Omental fat pad (tissue), 4 donors: Measurements from ENCODE around the gene MYOG. TPM values are rescaled to one million over a fixed set of nuclear protein-coding genes. Genes with fewer than 3 reads are reported as not detected.
A peak's percentile ranks its signal among the peaks of the same experiment; 100 is the strongest.

Experiments used
- ATAC-seq: fragments of 150-250 bp; one replicate; pipeline ENCODE4 v1.9.1; 2016; ENCODE audit warnings: mild to moderate bottlenecking, moderate library complexity; ENCODE audit not compliant: low FRiP score
- DNase-seq: peaks from one replicate; pipeline ENCODE4 v3.0.0-alpha.2; 2019; ENCODE audit warnings: low spot score
- total RNA-seq, 4 donors: library from RNA; depleted of rRNA; stranded (reverse); fragments of >200 nt; gene quantifications; one replicate each; pipeline ENCODE4 v1.1.0, GENCODE V29; 2016
- TF ChIP-seq, protein P1 (sequence below), 3 donors: fragments of 450-650 bp; IDR thresholded peaks; one replicate each; pipeline ENCODE4 v1.5.1; 2016 to 2017; ENCODE audit warnings: antibody characterized with exemption in 3 of 3, mild to moderate bottlenecking in 3 of 3, moderate library complexity in 2 of 3

MYOG gene
- total RNA-seq, 4 donors from 2014 or later = not detected

DNA sequence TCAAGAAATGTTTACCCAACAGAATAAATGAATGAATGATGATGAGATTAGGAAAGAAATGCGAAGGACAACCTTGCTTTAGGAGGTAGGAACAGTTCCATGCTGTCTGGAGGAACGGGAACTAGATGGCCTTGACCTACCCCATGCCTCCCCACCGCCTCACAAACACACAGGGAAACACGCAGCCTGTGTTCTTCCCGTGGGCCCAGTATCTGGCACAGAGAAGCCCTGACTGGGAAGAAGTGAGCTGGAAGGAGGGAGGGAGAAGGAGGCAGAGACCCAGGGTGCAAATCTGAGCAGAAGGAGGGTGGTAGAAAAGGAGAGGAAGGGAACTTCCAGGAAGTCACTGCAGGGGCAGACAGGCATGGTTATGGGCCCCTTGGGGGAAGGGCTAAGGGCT, 38.2 kb upstream of the MYOG start:
- TF ChIP-seq, protein P1, sequence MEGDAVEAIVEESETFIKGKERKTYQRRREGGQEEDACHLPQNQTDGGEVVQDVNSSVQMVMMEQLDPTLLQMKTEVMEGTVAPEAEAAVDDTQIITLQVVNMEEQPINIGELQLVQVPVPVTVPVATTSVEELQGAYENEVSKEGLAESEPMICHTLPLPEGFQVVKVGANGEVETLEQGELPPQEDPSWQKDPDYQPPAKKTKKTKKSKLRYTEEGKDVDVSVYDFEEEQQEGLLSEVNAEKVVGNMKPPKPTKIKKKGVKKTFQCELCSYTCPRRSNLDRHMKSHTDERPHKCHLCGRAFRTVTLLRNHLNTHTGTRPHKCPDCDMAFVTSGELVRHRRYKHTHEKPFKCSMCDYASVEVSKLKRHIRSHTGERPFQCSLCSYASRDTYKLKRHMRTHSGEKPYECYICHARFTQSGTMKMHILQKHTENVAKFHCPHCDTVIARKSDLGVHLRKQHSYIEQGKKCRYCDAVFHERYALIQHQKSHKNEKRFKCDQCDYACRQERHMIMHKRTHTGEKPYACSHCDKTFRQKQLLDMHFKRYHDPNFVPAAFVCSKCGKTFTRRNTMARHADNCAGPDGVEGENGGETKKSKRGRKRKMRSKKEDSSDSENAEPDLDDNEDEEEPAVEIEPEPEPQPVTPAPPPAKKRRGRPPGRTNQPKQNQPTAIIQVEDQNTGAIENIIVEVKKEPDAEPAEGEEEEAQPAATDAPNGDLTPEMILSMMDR (IDR thresholded peaks at IDR 0.05) = no peak
- DNase-seq (no peak), ATAC-seq (no peak)

DNA sequence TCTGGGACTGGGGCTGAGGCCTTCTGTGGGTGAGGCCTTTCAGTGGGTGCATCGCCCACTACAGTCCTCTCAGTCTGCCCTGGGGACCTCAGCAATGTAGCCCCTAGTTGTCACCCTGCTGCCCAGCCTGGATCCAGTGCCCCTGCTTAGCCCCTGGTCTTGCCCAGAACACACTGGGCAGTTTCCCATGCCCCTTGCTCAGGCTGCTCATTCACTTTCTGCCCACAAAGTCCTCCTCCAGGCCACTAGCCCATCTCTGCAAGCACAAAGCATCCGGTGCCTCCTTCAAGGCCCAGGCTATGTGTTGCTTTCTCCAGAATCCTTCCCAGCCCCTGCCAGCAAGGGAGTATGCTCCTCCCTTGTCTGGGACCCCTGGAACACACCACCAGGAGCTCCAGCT, 36.3 kb upstream of the MYOG start:
- ATAC-seq (no peak), DNase-seq (no peak)
- TF ChIP-seq, protein P1 (IDR thresholded peaks at IDR 0.05) = no peak

DNA sequence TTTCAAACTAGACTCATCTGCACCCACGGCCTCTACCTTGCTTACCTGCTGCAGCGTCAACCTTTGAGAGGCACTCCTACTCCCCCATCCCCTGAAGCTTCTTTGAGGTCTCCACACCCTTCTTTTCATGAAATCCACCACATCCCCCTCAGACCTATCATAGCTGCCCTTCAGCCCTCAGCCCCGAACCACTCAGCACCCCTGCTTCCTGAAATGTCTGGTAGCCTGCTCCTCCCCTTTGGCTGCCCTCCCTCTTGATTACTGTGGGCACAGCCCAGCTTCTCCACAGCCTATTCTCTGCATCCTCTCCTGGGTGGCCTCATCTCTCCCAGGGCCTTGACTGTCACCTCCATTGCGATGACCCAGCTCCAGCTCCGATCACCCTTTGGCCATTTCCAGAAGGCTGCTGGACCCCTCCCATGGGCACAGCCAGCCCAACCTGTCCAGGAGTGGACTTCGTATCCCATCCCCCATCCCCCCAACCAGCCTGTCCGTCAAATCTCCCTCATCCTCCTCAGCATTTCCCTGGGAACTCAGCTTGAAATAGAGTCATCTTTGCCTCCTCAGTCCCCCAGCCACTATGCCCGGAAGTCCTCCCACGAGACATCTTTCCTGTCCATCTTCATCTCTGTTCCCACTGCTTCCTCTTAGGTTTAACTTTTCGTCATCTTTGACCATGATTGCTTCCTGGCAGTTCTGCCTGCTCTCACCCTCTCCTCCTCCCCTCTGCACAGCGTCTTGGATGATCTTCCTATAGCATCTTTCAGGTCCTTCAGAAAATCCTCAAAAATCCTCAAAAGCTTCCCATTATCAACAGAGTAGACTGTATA, 35.6 kb upstream of the MYOG start:
- ATAC-seq (no peak), DNase-seq (no peak)
- TF ChIP-seq, protein P1 (IDR thresholded peaks at IDR 0.05) = no peak

DNA sequence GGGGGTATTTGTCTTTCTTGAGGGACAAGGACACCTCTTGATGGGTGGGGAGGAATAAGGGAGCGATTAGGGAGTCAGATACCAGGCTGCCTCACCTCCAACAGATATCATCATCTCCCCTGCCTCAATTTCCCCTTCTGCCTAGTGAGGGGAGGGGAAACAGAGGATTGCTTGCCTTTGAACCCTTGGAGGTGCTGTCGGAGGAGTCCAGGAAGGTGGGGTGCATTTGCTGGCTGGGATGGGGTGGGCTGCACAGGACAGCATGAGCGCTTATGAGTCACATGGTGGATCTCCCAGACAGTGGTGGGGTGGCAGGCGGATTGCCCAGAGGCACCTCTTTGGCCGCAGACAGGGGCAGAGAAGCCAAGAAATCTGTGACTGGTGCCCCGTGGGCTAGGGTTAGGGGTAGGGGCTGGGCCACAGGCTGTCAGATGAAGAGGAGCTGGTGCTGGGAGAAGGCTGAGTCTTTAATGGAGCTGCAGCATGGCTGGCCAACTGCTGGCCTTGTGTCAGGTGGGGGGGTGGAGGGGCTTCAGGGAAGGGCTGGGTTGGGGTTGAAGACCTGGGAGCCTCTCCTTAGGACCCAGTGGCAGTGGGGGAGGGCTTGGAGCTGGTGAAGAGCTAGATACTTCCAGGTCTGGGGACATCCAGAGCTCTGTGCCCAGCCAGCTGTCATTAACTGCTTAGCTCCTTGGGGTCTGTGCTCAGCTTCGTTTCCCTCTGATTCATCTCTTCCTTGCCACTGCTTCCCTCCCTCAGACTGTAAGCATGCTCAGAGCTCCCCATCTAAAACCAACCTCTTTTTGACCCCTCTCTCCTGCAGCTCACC, 34.7 kb upstream of the MYOG start:
- TF ChIP-seq, protein P1 (IDR thresholded peaks at IDR 0.05) = no peak
- ATAC-seq = no peak
- DNase-seq = no peak

DNA sequence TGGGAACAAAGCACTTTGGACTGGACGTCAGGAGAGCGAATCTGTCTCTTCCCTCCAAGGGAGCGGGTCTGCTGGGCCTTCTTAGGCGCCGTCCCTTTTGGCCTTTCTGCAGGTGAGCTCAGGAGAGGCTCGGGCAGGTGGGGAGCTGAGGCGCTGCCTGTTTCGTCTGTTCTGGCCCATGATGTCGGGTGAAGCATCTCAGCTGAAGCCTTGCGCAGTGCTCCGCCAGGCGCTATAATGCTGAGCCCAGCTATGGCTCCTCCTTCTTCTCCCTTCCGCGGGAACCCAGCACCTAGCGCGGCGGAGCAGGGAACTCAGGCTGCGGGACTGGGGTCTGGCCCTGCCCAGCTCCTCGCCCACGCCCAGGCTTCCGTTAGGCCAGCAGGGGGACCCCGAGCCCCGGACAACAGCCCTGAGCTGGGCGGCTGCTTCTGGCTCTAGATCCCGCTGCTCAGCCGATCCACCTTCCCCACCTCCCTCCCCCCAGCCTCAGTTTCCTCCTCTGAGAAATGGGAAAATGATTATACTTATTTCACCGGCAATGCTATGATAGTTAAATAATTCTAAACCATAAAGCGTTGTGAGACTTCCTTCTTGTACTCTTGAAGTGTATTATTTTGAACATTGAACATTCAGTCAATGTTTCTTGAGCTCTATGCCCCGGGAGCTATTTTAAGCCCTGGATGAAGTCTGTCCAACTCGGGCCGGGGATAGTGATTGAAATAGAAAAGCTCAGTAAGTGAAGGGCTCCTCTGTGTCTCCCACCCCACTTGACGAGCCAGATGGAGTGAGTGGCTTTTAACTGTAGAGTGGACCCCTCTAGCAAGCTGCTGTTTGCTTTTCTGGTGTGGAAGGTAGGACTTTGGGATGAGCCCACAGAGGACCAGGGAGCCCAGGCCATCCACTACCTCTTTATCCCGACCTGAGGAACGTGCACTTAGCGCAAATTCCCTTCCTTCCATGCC, 32.1 kb upstream of the MYOG start:
- peak; percentile 62 for ATAC-seq
- TF ChIP-seq, protein P1 (IDR thresholded peaks at IDR 0.05) = peak in 1 of 3 donors; percentile 58
- peak; percentile 61 for DNase-seq

DNA sequence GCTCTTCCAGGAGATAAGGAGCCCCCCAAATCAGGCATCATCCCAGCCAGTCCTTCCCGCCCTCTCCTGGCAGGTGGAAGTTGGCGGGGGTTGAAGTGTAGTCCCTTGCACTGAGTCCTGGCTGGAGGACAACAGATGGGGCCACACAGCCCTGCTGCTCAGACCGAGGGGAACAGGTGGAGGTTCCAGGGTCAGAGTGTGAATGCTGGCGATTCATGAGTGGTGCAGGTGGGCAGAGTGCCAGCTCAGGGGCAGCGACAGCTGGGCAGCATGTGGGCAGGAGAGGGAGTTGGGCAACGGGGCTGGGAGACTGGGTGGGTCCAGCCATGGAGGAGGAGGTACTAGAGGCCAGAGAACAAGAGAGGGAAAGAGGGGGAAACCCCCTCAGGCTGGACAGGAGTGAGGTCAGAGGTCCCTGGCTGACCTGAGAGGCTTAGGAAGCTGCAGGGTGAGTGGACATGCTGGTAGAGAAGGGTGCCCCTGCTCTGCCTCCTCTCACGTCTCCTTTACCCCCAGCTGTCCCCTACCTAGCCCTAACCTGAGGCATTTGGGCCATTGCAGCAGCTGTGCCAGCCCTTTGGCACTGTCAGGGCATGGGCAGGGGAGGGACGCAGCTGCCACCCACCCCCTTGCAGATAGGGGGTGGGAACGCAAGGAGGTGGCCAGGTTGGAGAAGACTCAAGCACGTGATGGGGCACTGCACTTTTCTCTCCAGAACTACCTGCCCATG, 30.4 kb upstream of the MYOG start:
- TF ChIP-seq, protein P1 (IDR thresholded peaks at IDR 0.05) = no peak
- DNase-seq (no peak), ATAC-seq (no peak)
